ENCODE data around the gene NYNRIN. TPM values are rescaled to one million over a fixed set of nuclear protein-coding genes. Genes with fewer than 3 reads are reported as not detected.
A peak's percentile ranks its signal among the peaks of the same experiment; 100 is the strongest.

The NYNRIN gene
- polyA plus RNA-seq, 3 donors = 0.18 to 0.84 (median 0.40) TPM

- Histone ChIP-seq H2AFZ (ENCODE audit: insufficient read depth, low read depth, low read length, poor library complexity, severe bottlenecking) (no peak overlapping the region), H4K20me1 (ENCODE audit: insufficient read depth, low read length) (no peaks in the 10 kb centered on the region), H3K79me2 (ENCODE audit: insufficient read depth, low read length) (no peaks in the 10 kb centered on the region), H3K27ac (ENCODE audit: low read depth in 1 of 2, low read length in 2 of 2) (no peak overlapping the region), H3K4me1 (ENCODE audit: control insufficient read depth in 1 of 2, insufficient read depth in 2 of 2, low read length in 2 of 2) (peaks cover 29 to 32% of the 10 kb centered on the region in 2 donors), H3K9me3 (replicated peaks in 1 of 2; ENCODE audit: control insufficient read depth in 1 of 2, insufficient read depth in 1 of 2, low read length in 2 of 2) (peaks cover 0 to 18% of the 10 kb centered on the region in 2 donors), H3K36me3 (replicated peaks in 1 of 2; ENCODE audit: control insufficient read depth in 1 of 2, insufficient read depth in 2 of 2, low read length in 2 of 2) (no peaks in the 10 kb centered on the region), H3K4me2 (replicated peaks; ENCODE audit: extremely low read depth, low read length, poor library complexity, severe bottlenecking) (peak overlapping the region; percentile 4), H3K9ac (ENCODE audit: insufficient read depth, low read length, poor library complexity, severe bottlenecking) (peak overlapping the region; percentile 8), H3K27me3 (ENCODE audit: control insufficient read depth in 2 of 2, insufficient read depth in 2 of 2, low read length in 2 of 2) (peaks cover 41 to 58% of the 10 kb centered on the region in 2 donors), H3K4me3 (replicated peaks in 1 of 3; ENCODE audit: low read depth in 2 of 3, low read length in 3 of 3) (no peak overlapping the region)
- intact Hi-C loops (cut with micrococcal nuclease) = no loop called here
- peaks cover 50 to 60% (median 54%) of the 10 kb centered on the region in 3 donors for H3K27me3 Mint-ChIP-seq (ENCODE audit: low read depth in 3 of 3)
- peak in 1 of 3 donors; percentile 25 for DNase-seq
- H3K4me1 Mint-ChIP-seq = peaks cover 26% of the 10 kb centered on the region
- peak overlapping the region; percentile 48 to 73 for H3K4me3 Mint-ChIP-seq
- no peak for TF ChIP-seq CTCF (IDR thresholded peaks at IDR 0.05)
- 4% methylated on average over 31 of the region's 52 CpGs for WGBS (ENCODE audit: insufficient coverage)
- H3K36me3 Mint-ChIP-seq = peaks cover 3 to 21% of the 10 kb centered on the region in 2 donors
- peaks cover 0 to 22% (median 10%) of the 10 kb centered on the region in 7 donors for H3K9me3 Mint-ChIP-seq
- H3K27ac Mint-ChIP-seq = no peak overlapping the region
Observed at GRCh38 chr14:24368562-24369252, 30.1 kb upstream of the NYNRIN start.

GRCh38 chr14:24369463-24369862 lies 29.3 kb upstream of the NYNRIN start:
- peaks cover 3 to 21% of the 10 kb centered on the region in 2 donors for H3K36me3 Mint-ChIP-seq
- no peak for TF ChIP-seq CTCF (IDR thresholded peaks at IDR 0.05)

More at GRCh38 chr14:24369463-24369862, 29.3 kb upstream of the NYNRIN start:
- H3K27ac ChIP-seq (ENCODE audit: low read depth in 1 of 2, low read length in 2 of 2) = no peak overlapping the region
- no peak overlapping the region for H3K4me2 ChIP-seq (replicated peaks; ENCODE audit: extremely low read depth, low read length, poor library complexity, severe bottlenecking)
- H3K36me3 ChIP-seq (replicated peaks in 1 of 2; ENCODE audit: control insufficient read depth in 1 of 2, insufficient read depth in 2 of 2, low read length in 2 of 2) = no peaks in the 10 kb centered on the region
- intact Hi-C loops (cut with micrococcal nuclease) = no loop called here
- Mint-ChIP-seq H3K9me3 (peaks cover 0 to 22% (median 10%) of the 10 kb centered on the region in 7 donors), H3K4me3 (peak overlapping the region in 1 of 2 donors; percentile 61), H3K27me3 (ENCODE audit: low read depth in 3 of 3) (peaks cover 52 to 60% (median 54%) of the 10 kb centered on the region in 3 donors), H3K4me1 (peaks cover 26% of the 10 kb centered on the region), H3K27ac (no peak overlapping the region)
- peaks cover 0 to 18% of the 10 kb centered on the region in 2 donors for H3K9me3 ChIP-seq (replicated peaks in 1 of 2; ENCODE audit: control insufficient read depth in 1 of 2, insufficient read depth in 1 of 2, low read length in 2 of 2)
- no peaks in the 10 kb centered on the region for H3K79me2 ChIP-seq (ENCODE audit: insufficient read depth, low read length)
- H4K20me1 ChIP-seq (ENCODE audit: insufficient read depth, low read length) = no peaks in the 10 kb centered on the region
- no peak overlapping the region for H2AFZ ChIP-seq (ENCODE audit: insufficient read depth, low read depth, low read length, poor library complexity, severe bottlenecking)
- H3K4me3 ChIP-seq (replicated peaks in 1 of 3; ENCODE audit: low read depth in 2 of 3, low read length in 3 of 3) = no peak overlapping the region
- H3K9ac ChIP-seq (ENCODE audit: insufficient read depth, low read length, poor library complexity, severe bottlenecking) = no peak overlapping the region
- peaks cover 29 to 32% of the 10 kb centered on the region in 2 donors for H3K4me1 ChIP-seq (ENCODE audit: control insufficient read depth in 1 of 2, insufficient read depth in 2 of 2, low read length in 2 of 2)
- peaks cover 41 to 58% of the 10 kb centered on the region in 2 donors for H3K27me3 ChIP-seq (ENCODE audit: control insufficient read depth in 2 of 2, insufficient read depth in 2 of 2, low read length in 2 of 2)
- WGBS (ENCODE audit: insufficient coverage) = 97% methylated on average over 5 of the region's 20 CpGs
- no peak for DNase-seq

Data from CD14-positive monocyte (primary cell).